ENCODE measurements around the gene MTRF1L. TPM values are rescaled to one million over a fixed set of nuclear protein-coding genes. Genes with fewer than 3 reads are reported as not detected.

MTRF1L gene
- total RNA-seq, 4 donors from 2014 or later: 18.7 to 33.2 (median 24.8) TPM

DNA sequence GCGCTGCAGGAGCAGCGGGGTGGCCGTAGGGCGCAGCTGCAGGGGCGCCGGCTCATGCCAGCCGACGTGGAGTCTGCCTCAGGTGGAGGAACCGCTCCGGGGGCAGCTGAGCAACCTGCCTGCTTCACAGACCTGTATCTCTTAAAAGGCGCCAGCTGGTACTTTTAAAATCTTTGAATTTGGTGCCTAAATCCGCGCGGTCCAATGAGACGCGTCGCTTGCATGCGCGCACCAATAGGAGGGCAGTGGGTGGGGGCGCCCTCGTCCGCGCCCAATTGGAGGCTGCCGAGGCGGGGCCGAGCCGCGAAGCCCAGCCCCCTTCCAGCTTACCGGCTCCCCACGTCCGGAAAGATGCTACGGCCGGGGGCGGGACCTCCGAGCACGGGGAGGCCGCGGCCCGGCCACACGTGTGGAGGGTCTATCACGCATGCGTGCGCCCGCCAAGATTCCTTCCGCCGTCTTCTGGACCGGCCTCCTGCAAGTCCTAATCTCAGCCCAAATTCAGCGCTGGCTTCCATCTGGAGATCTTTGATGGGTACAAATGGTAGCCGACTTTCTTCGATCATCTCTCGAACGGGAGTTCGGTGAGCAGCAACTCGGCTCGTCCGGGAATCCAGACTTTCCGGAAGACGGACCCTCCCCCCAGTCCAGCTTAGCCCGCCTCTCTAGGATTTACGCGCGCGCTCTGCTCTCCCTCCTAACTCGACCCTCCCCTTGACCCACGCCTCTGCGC, 19.4 kb downstream of the MTRF1L start, which contains the start of gene FBXO5:
Gene FBXO5, minus strand, starts transcription at position 138 of the 733 bp plus-strand sequence. Its CDS starts 82 bp downstream, at position 56.
- Histone ChIP-seq H3K9me3 (no peaks in the 10 kb centered on the region), H3K36me3 (no peaks in the 10 kb centered on the region), H3K4me1 (peaks cover 5 to 41% (median 14%) of the 10 kb centered on the region in 3 donors), H3K4me3 (peak within 1 kb of the TSS; percentile 75 to 80), H3K27ac (peak within 1 kb of the TSS; percentile 79 to 96 (median 93)), H3K27me3 (no peaks in the 10 kb centered on the region)
- peak; percentile 97 for ATAC-seq
- 0 to 2% methylated on average over 7 to 15 of the region's 66 CpGs for WGBS, 2 donors (ENCODE audit: low coverage in 1 of 2)
- TF ChIP-seq EP300 (IDR thresholded peaks at IDR 0.05) (no peak), POLR2A (IDR thresholded peaks at IDR 0.05) (no peak), CTCF (IDR thresholded peaks at IDR 0.05) (no peak), POLR2AphosphoS5 (IDR thresholded peaks at IDR 0.05) (peak; percentile 52)

DNA sequence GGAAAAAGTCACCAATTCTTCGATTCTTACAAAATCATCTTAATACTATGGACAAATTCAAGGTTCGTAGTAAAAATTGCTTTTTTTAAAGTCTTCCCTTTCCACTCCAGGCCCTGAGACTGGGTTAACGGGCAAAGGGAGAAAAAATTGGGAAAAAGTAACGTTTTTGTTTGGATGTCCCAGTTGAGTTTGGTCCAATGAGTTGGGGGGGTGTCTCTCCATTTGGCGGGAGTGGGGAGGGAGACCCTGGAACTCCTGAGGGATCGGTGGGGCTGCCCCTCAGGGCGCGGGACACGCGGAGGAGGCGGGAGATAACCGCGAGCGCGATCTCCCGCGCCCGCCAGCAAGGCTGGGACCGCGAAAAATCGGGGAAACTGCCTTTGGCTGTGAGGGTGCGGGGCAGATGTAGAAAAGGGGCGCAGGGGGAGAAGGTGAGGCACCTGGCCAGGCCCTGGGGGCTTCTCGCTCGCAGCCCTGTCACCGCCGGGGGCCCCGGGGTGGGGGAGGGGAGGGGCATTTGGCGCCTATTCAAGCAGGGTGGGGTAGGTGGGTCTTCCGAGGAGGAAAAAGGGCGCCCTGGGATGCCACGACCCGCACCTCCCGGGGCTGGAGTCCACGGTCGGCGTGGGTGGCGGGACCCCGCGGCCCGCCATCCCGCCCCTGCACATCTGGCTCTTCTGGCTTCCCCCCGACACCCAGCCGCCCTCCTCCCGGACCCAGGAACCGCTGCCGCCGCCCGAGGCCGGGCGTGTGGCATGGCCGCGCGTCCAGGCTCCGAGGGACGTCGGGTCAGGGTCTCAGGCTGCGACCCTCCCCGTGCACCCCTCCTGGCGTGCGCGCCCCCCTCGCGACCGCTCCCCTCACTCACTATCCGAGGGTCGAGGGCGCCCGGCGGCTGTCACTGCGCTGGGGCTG, 20.3 kb downstream of the MTRF1L start:
- Histone ChIP-seq H3K27ac (peak overlapping the region in 2 of 4 donors; percentile 93), H3K9me3 (no peaks in the 10 kb centered on the region), H3K4me1 (peaks cover 5 to 41% (median 14%) of the 10 kb centered on the region in 3 donors), H3K4me3 (peak overlapping the region; percentile 75 to 80), H3K27me3 (no peaks in the 10 kb centered on the region), H3K36me3 (no peaks in the 10 kb centered on the region)
- no peak for ATAC-seq
- TF ChIP-seq EP300 (IDR thresholded peaks at IDR 0.05) (no peak), POLR2AphosphoS5 (IDR thresholded peaks at IDR 0.05) (no peak), CTCF (IDR thresholded peaks at IDR 0.05) (no peak), POLR2A (IDR thresholded peaks at IDR 0.05) (no peak)
- WGBS, 2 donors (ENCODE audit: low coverage in 1 of 2): 3 to 12% methylated on average over 6 to 20 of the region's 71 CpGs

- WGBS, 2 donors (ENCODE audit: low coverage in 1 of 2): 41 to 55% methylated on average over 2 of the region's 2 CpGs
- no peak overlapping the region for H3K4me3 ChIP-seq
- no peaks in the 10 kb centered on the region for H3K36me3 ChIP-seq
- peaks cover 5 to 41% (median 14%) of the 10 kb centered on the region in 3 donors for H3K4me1 ChIP-seq
- H3K9me3 ChIP-seq: no peaks in the 10 kb centered on the region
- H3K27me3 ChIP-seq: no peaks in the 10 kb centered on the region
- TF ChIP-seq EP300 (IDR thresholded peaks at IDR 0.05): no peak
- TF ChIP-seq CTCF (IDR thresholded peaks at IDR 0.05): no peak
- no peak for TF ChIP-seq POLR2AphosphoS5 (IDR thresholded peaks at IDR 0.05)
- TF ChIP-seq POLR2A (IDR thresholded peaks at IDR 0.05): no peak
- no peak overlapping the region for H3K27ac ChIP-seq
- no peak for ATAC-seq
Observed at GRCh38 chr6:152981219-152981618, 21.3 kb downstream of the MTRF1L start.

DNA sequence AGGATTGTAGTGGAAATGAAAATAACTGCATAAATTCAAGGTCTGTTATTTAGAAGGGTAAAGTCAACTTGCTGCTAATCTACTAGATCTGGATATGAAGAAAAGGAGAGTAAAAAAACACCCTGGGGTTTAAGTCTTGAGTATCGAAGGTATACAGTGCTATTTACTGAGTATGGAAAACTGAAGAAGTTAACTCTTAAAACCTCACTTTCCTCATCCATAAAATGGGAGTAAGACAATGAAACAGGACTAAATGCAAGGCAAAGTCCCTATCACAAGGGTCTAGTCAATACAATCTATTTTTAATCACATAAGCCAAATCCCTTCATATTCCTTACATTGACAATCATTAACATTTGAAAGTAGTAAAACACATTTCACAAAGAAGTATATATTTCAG, 21.9 kb downstream of the MTRF1L start:
- 36 to 47% methylated on average over 1 of the region's 1 CpG for WGBS, 2 donors (ENCODE audit: low coverage in 1 of 2)
- ATAC-seq: no peak
- no peak overlapping the region for H3K4me3 ChIP-seq

More for the DNA sequence above, 21.9 kb downstream of the MTRF1L start:
- Histone ChIP-seq H3K27ac (no peak overlapping the region), H3K9me3 (no peaks in the 10 kb centered on the region), H3K4me1 (peaks cover 5 to 35% (median 14%) of the 10 kb centered on the region in 3 donors), H3K36me3 (no peaks in the 10 kb centered on the region), H3K27me3 (no peaks in the 10 kb centered on the region)
- no peak for TF ChIP-seq CTCF (IDR thresholded peaks at IDR 0.05)
- no peak for TF ChIP-seq POLR2A (IDR thresholded peaks at IDR 0.05)
- TF ChIP-seq POLR2AphosphoS5 (IDR thresholded peaks at IDR 0.05): no peak
- TF ChIP-seq EP300 (IDR thresholded peaks at IDR 0.05): no peak
